ENCODE data around the gene COA5.
A peak's percentile ranks its signal among the peaks of the same experiment; 100 is the strongest.

Gene COA5

GRCh38 chr2:98634406-98635092 is 26.2 kb upstream of the COA5 start:
- DNase-seq (ENCODE audit: insufficient read length) (no peak), FAIRE-seq (no peak)

GRCh38 chr2:98632351-98632750 is 24.0 kb upstream of the COA5 start:
- TF ChIP-seq POLR2AphosphoS5 (IDR thresholded peaks at IDR 0.05; ENCODE audit: low read depth, low read length) (no peak), TAF1 (IDR thresholded peaks at IDR 0.05; ENCODE audit: borderline replicate concordance, low read depth, low read length) (no peak), POLR2A (IDR thresholded peaks at IDR 0.05; ENCODE audit: low read depth, low read length) (no peak)
- FAIRE-seq (no peak), DNase-seq (ENCODE audit: insufficient read length) (no peak)

More at GRCh38 chr2:98634406-98635092, 26.2 kb upstream of the COA5 start:
- TF ChIP-seq POLR2AphosphoS5 (IDR thresholded peaks at IDR 0.05; ENCODE audit: low read depth, low read length), result no peak
- TF ChIP-seq TAF1 (IDR thresholded peaks at IDR 0.05; ENCODE audit: borderline replicate concordance, low read depth, low read length), result no peak
- TF ChIP-seq POLR2A (IDR thresholded peaks at IDR 0.05; ENCODE audit: low read depth, low read length), result no peak

DNA sequence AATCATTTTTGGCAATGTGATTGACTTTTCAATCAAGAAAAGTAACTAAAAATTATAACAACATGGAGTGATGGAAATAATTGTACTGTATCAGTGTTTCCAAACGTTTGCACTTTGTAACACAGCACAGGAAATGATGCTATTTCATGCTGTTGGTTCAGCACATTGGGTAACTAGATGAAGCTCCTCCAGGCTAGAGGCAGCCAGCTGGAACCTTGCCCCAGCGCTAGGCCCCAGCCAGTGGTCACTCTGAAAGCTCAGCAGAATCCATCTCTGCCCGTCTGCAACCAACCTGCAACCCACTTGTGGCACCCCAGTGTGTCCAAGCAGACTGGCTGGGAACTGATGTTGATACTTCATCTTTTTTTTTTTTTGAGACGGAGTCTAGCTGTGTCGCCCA is 15.3 kb upstream of the COA5 start:
- FAIRE-seq, result no peak
- DNase-seq (ENCODE audit: insufficient read length), result no peak
- no peak for TF ChIP-seq TAF1 (IDR thresholded peaks at IDR 0.05; ENCODE audit: borderline replicate concordance, low read depth, low read length)
- TF ChIP-seq POLR2A (IDR thresholded peaks at IDR 0.05; ENCODE audit: low read depth, low read length), result no peak
- TF ChIP-seq POLR2AphosphoS5 (IDR thresholded peaks at IDR 0.05; ENCODE audit: low read depth, low read length), result no peak

DNA sequence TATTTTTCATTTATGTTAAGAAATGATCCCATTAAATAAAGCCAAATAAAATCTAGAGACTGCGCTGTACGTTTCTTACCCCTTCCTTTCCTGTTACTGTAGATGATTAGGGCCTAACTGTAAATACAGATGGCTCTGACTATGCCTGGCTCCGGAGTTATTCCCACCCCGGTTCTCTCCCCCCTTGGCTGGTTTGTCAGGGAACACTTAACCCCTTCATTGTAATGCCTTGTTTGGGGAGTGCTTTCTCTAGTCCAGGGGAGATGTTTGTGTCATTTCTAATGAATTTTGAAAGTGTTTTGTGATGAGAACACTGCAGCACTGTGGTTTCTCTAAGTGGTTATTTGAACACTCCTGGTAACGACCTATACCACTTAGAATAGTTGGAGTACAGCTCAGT is 8.8 kb upstream of the COA5 start:
- TF ChIP-seq POLR2AphosphoS5 (IDR thresholded peaks at IDR 0.05; ENCODE audit: low read depth, low read length), result no peak
- TF ChIP-seq POLR2A (IDR thresholded peaks at IDR 0.05; ENCODE audit: low read depth, low read length), result no peak
- TF ChIP-seq TAF1 (IDR thresholded peaks at IDR 0.05; ENCODE audit: borderline replicate concordance, low read depth, low read length), result no peak
- DNase-seq (ENCODE audit: insufficient read length) (no peak), FAIRE-seq (no peak)

GRCh38 chr2:98615481-98615880 is 7.2 kb upstream of the COA5 start:
- no peak for FAIRE-seq

GRCh38 chr2:98614024-98614739 is 5.9 kb upstream of the COA5 start:
- DNase-seq (ENCODE audit: insufficient read length), result no peak
- no peak for FAIRE-seq
- TF ChIP-seq POLR2A (IDR thresholded peaks at IDR 0.05; ENCODE audit: low read depth, low read length) (no peak), POLR2AphosphoS5 (IDR thresholded peaks at IDR 0.05; ENCODE audit: low read depth, low read length) (no peak), TAF1 (IDR thresholded peaks at IDR 0.05; ENCODE audit: borderline replicate concordance, low read depth, low read length) (no peak)

More at GRCh38 chr2:98615481-98615880, 7.2 kb upstream of the COA5 start:
- TF ChIP-seq POLR2A (IDR thresholded peaks at IDR 0.05; ENCODE audit: low read depth, low read length) (no peak), POLR2AphosphoS5 (IDR thresholded peaks at IDR 0.05; ENCODE audit: low read depth, low read length) (no peak), TAF1 (IDR thresholded peaks at IDR 0.05; ENCODE audit: borderline replicate concordance, low read depth, low read length) (no peak)
- DNase-seq (ENCODE audit: insufficient read length), result no peak

DNA sequence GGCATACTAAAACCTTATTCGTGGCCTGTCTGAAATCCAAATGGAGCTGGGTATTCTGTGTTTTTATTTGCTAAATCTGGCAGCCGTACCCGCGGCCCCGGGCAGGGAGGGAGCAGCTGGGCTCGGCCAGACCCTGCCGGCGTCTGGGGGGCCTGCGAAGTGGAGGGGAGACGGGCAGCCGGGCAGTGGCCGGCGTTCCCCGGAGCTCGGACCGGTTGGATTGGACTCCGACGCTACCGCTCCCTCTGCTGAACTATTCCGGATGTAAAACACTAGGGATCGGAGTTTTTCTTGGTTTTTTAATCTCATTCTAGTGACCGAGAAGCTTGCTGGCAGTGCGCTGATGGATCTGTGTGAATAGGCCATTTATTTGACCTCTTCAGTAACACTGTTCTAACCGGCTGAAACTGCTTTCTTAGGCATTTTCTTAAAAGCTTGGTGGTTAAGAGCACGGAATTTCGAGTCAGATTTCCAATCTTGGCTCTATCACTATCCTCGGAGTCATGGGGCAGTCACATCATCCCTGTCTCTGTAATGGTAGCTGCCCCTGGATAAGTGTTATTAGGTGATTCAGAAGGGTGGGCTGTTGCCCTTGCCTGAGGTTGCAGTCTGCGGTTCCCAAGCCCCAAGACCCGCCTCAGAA is 771 bp upstream of the COA5 start:
- TF ChIP-seq TAF1 (IDR thresholded peaks at IDR 0.05; ENCODE audit: borderline replicate concordance, low read depth, low read length), result no peak
- TF ChIP-seq POLR2A (IDR thresholded peaks at IDR 0.05; ENCODE audit: low read depth, low read length), result no peak
- DNase-seq (ENCODE audit: insufficient read length), result no peak
- FAIRE-seq, result no peak

DNA sequence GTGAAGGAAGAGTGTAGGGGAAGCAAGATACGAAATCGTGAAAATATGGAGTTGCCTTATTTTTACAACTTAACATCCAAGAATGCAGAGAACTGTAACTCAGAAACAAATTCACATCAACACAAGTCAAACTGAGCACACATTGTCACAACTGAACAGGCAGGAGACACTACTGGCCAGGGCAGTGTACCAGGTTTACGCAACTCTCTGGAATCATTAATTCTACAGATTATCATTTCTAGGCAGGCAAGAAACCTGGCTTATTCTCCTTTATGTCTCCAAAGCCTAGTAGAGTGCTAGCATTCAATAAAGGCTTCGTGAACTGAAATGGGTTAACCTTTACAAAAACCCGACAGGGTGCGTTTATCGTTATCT is 584 bp downstream of the COA5 start:
- no peak for DNase-seq (ENCODE audit: insufficient read length)
- peak; percentile 46 for FAIRE-seq
- TF ChIP-seq POLR2A (IDR thresholded peaks at IDR 0.05; ENCODE audit: low read depth, low read length) (no peak), TAF1 (IDR thresholded peaks at IDR 0.05; ENCODE audit: borderline replicate concordance, low read depth, low read length) (no peak), POLR2AphosphoS5 (IDR thresholded peaks at IDR 0.05; ENCODE audit: low read depth, low read length) (no peak)

DNA sequence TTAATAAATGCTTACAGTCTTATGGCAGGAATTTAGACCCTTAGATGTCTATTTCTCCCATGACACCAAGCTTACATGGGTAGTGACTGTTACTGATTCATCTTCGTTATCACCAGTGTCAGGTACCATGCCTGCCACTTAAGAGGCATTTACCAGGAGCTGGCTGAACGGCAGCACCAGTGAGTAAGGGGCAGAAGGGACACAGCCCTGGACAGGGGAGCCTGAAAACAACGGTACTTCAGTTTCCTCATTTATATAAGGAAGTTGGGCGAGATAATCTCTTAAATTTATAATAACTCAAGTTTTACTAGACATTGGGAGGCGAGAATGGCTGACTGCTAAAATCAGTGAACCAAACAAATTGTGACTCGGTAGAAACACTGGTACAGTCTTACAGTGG is 1.2 kb downstream of the COA5 start:
- DNase-seq (ENCODE audit: insufficient read length), result no peak
- FAIRE-seq, result no peak
- TF ChIP-seq POLR2AphosphoS5 (IDR thresholded peaks at IDR 0.05; ENCODE audit: low read depth, low read length) (no peak), POLR2A (IDR thresholded peaks at IDR 0.05; ENCODE audit: low read depth, low read length) (no peak), TAF1 (IDR thresholded peaks at IDR 0.05; ENCODE audit: borderline replicate concordance, low read depth, low read length) (no peak)

- no peak for FAIRE-seq
- TF ChIP-seq POLR2A (IDR thresholded peaks at IDR 0.05; ENCODE audit: low read depth, low read length), result no peak
- no peak for TF ChIP-seq TAF1 (IDR thresholded peaks at IDR 0.05; ENCODE audit: borderline replicate concordance, low read depth, low read length)
- TF ChIP-seq POLR2AphosphoS5 (IDR thresholded peaks at IDR 0.05; ENCODE audit: low read depth, low read length), result no peak
- DNase-seq (ENCODE audit: insufficient read length), result no peak
Observed at GRCh38 chr2:98606431-98606830, 1.9 kb downstream of the COA5 start.

GRCh38 chr2:98605076-98605475 is 3.2 kb downstream of the COA5 start:
- FAIRE-seq (no peak), DNase-seq (ENCODE audit: insufficient read length) (no peak)
- TF ChIP-seq POLR2A (IDR thresholded peaks at IDR 0.05; ENCODE audit: low read depth, low read length) (no peak), POLR2AphosphoS5 (IDR thresholded peaks at IDR 0.05; ENCODE audit: low read depth, low read length) (no peak), TAF1 (IDR thresholded peaks at IDR 0.05; ENCODE audit: borderline replicate concordance, low read depth, low read length) (no peak)

DNA sequence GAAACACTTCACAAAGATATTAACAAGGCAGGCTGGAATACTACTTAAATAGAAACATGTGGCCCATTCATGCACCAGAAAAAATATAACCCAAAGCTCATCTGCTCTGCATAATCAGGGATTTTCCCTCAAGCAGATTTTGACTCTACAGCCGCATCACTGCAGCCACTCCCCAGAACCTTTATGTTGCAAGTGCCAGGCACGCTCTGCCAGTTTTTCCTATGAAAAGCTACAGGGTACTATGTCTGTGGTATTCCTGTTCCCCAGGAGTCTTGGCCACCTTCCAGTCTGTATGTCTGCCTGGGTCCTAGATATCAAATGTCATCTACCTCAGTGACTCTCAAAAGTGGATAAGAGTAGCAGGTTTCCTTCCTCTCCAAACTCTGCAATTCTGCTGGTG is 3.8 kb downstream of the COA5 start:
- FAIRE-seq (no peak), DNase-seq (ENCODE audit: insufficient read length) (no peak)
- no peak for TF ChIP-seq POLR2A (IDR thresholded peaks at IDR 0.05; ENCODE audit: low read depth, low read length)
- TF ChIP-seq TAF1 (IDR thresholded peaks at IDR 0.05; ENCODE audit: borderline replicate concordance, low read depth, low read length), result no peak
- TF ChIP-seq POLR2AphosphoS5 (IDR thresholded peaks at IDR 0.05; ENCODE audit: low read depth, low read length), result no peak
